ENCODE data around the gene KIAA1217. TPM values are rescaled to one million over a fixed set of nuclear protein-coding genes. Genes with fewer than 3 reads are reported as not detected.

The KIAA1217 gene
- total RNA-seq, 4 donors from 2014 or later, result 67.3 to 104 (median 89.8) TPM

DNA sequence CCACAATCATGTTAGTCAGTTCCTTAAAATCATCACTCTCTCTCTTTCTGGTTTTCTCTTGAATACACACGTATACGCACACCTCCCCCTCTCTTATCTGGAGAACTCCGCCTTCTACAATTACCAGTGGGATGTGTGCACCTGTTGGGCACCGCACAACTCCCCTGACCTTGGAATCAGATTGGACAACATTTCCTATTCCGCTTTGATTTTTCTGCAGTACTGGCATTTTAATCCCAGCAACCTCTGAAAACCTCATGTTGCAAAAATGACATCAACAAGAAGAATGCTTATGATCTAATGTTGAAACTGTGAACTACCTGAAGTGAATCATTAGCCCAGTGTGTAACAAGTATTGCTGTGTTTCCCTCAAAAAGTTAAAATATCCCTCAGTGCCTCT, 109.6 kb downstream of the KIAA1217 start:
- peaks cover 6 to 7% of the 10 kb centered on the region in 2 donors for H3K4me1 ChIP-seq
- H3K27me3 ChIP-seq, result no peaks in the 10 kb centered on the region
- H3K36me3 ChIP-seq, result no peaks in the 10 kb centered on the region
- no peak for TF ChIP-seq POLR2A (IDR thresholded peaks at IDR 0.05)
- TF ChIP-seq, protein P1, sequence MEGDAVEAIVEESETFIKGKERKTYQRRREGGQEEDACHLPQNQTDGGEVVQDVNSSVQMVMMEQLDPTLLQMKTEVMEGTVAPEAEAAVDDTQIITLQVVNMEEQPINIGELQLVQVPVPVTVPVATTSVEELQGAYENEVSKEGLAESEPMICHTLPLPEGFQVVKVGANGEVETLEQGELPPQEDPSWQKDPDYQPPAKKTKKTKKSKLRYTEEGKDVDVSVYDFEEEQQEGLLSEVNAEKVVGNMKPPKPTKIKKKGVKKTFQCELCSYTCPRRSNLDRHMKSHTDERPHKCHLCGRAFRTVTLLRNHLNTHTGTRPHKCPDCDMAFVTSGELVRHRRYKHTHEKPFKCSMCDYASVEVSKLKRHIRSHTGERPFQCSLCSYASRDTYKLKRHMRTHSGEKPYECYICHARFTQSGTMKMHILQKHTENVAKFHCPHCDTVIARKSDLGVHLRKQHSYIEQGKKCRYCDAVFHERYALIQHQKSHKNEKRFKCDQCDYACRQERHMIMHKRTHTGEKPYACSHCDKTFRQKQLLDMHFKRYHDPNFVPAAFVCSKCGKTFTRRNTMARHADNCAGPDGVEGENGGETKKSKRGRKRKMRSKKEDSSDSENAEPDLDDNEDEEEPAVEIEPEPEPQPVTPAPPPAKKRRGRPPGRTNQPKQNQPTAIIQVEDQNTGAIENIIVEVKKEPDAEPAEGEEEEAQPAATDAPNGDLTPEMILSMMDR (IDR thresholded peaks at IDR 0.05), result no peak
- no peaks in the 10 kb centered on the region for H3K9me3 ChIP-seq
- intact Hi-C loops (cut with DNase I), result no loop called here
- H3K4me3 ChIP-seq (replicated peaks in 1 of 3), result no peak overlapping the region
- no peak for DNase-seq
- 95 to 97% methylated on average over 5 of the region's 5 CpGs for WGBS, 2 donors
- no peak overlapping the region for H3K27ac ChIP-seq

DNA sequence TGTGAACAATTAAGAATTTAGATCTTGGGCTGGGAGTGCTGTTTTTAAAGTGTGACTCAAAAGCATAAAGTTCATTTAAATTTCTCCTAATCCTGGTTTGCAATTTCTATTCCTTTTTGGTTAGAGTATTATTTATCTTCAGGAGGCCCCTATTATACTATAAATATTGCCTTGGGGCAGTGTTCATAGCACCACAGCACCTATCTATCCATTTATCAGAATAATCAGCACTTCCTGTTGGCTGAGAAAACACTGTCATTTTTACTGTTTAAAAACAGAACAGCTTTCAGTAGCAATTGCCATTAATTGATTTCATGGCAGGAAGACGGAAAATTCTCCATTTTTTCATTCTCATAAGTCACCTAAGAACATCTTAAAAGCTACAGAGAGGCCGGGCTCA, 111.4 kb downstream of the KIAA1217 start:
- peaks cover 18 to 22% of the 10 kb centered on the region in 2 donors for H3K4me1 ChIP-seq
- intact Hi-C loops (cut with DNase I), result no loop called here

DNA sequence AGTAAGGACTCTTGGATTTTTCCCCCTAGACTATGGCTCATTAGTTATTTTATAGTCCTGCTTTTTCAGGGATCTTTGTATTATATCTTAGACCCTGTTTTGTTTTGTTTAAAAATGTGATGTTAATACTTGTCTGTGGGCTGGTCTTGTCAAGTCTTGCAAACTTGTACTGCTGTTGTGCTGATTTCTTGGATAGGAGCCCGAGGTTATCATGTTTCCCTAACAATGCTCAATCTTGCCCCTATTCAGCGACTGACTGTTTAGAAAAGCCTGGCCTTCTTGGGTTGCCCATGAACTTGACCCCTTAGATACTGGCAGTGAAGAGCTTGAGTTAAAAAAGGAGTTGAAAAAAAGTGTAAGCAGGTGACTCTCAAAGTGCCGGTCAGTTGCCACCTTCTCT, 115.7 kb downstream of the KIAA1217 start:
- no peaks in the 10 kb centered on the region for H3K9me3 ChIP-seq
- H3K4me3 ChIP-seq (replicated peaks in 1 of 3), result no peak overlapping the region
- peaks cover 14 to 17% of the 10 kb centered on the region in 2 donors for H3K4me1 ChIP-seq
- intact Hi-C loops (cut with DNase I), result no loop called here
- peak overlapping the region in 2 of 3 donors; percentile 38 to 50 for H3K27ac ChIP-seq
- H3K27me3 ChIP-seq, result no peaks in the 10 kb centered on the region
- 22 to 30% methylated on average over 3 of the region's 3 CpGs for WGBS, 2 donors
- TF ChIP-seq, protein P1 (IDR thresholded peaks at IDR 0.05), result no peak
- TF ChIP-seq POLR2A (IDR thresholded peaks at IDR 0.05), result no peak
- no peaks in the 10 kb centered on the region for H3K36me3 ChIP-seq
- DNase-seq, result no peak

More for the DNA sequence above, 111.4 kb downstream of the KIAA1217 start:
- Histone ChIP-seq H3K27ac (no peak overlapping the region), H3K36me3 (no peaks in the 10 kb centered on the region), H3K9me3 (no peaks in the 10 kb centered on the region), H3K27me3 (no peaks in the 10 kb centered on the region), H3K4me3 (replicated peaks in 1 of 3) (no peak overlapping the region)
- 78 to 91% methylated on average over 2 of the region's 2 CpGs for WGBS, 2 donors
- TF ChIP-seq, protein P1 (IDR thresholded peaks at IDR 0.05), result no peak
- TF ChIP-seq POLR2A (IDR thresholded peaks at IDR 0.05), result no peak
- no peak for DNase-seq

DNA sequence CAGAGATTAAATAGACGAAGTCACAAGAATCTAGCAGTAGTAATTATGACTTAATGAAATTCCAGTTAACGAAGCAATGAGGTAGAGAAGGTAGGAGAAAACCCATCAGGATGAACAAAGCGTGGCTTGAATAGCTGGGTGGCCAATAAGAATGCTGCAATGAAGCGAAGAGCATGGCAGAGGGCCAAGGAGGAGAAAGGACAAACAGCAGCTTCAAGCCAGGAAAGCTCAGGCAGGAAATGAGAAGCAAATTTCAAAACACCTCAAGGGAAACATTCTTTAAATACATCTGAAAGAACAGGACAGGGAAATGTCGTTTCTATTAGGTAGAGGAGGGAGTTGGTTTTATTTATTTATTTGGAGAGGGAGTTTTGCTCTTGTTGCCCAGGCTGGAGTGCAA, 122.5 kb downstream of the KIAA1217 start:
- intact Hi-C loops (cut with DNase I), result no loop called here
- no peaks in the 10 kb centered on the region for H3K36me3 ChIP-seq
- TF ChIP-seq, protein P1 (IDR thresholded peaks at IDR 0.05), result no peak
- TF ChIP-seq POLR2A (IDR thresholded peaks at IDR 0.05), result no peak
- H3K27me3 ChIP-seq, result no peaks in the 10 kb centered on the region
- no peak overlapping the region for H3K4me3 ChIP-seq (replicated peaks in 1 of 3)
- 19 to 22% methylated on average over 5 of the region's 5 CpGs for WGBS, 2 donors
- H3K9me3 ChIP-seq, result no peaks in the 10 kb centered on the region
- peak overlapping the region in 2 of 3 donors; percentile 87 for H3K27ac ChIP-seq
- DNase-seq, result peak; percentile 85 to 90
- peaks cover 20 to 28% of the 10 kb centered on the region in 2 donors for H3K4me1 ChIP-seq

DNA sequence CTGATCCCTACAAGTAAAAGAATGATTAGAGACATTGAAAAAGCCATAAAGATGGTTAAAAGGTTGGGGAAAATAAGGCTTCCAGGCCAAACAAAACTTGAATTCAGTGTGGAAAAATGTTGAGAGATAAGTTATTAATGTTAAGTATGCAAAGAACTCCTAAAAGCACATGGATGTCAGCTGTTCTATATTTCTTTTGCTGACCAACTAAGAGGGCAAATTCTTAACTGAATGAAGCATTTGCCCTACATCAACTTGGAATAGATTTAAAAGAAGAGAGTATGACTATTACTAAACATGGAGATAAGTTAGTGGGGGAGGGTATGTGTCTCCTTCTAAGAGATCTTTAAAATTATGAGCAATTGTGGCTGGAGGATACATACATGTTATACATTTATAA, 124.8 kb downstream of the KIAA1217 start:
- peak overlapping the region in 1 of 3 donors; percentile 87 for H3K27ac ChIP-seq
- intact Hi-C loops (cut with DNase I), result no loop called here
- TF ChIP-seq, protein P1 (IDR thresholded peaks at IDR 0.05), result no peak
- no peak for TF ChIP-seq POLR2A (IDR thresholded peaks at IDR 0.05)

More for the DNA sequence above, 124.8 kb downstream of the KIAA1217 start:
- H3K4me3 ChIP-seq (replicated peaks in 1 of 3), result no peak overlapping the region
- no peaks in the 10 kb centered on the region for H3K9me3 ChIP-seq
- no peaks in the 10 kb centered on the region for H3K27me3 ChIP-seq
- H3K4me1 ChIP-seq, result peaks cover 20 to 33% of the 10 kb centered on the region in 2 donors
- DNase-seq, result no peak
- no peaks in the 10 kb centered on the region for H3K36me3 ChIP-seq

Data from thyroid gland (tissue), 4 donors.